Activated CD8-positive, alpha-beta memory T cell treated with anti-CD3 and anti-CD28 coated beads for 4 hours (primary cell): ENCODE measurements around the gene ADGRG6.
"Not testable (repeated sequence)": the region's sequence is repeated elsewhere in the genome, so short reads cannot be mapped to it uniquely, and the experiment has no call there.

Experiments used
- DNase-seq, 2 donors: peaks; one replicate each; pipeline ENCODE4 v3.0.0-alpha.2; 2020; ENCODE audit warnings: low read depth in 2 of 2

The ADGRG6 gene

GRCh38 chr6:142443102-142443501, 141.3 kb downstream of the ADGRG6 start:
- DNase-seq = no peak

GRCh38 chr6:142443532-142443931, 141.7 kb downstream of the ADGRG6 start:
- DNase-seq = no peak

GRCh38 chr6:142444376-142444775, 142.6 kb downstream of the ADGRG6 start:
- no peak for DNase-seq

- DNase-seq = no peak
These were observed 143.1 kb downstream of the ADGRG6 start for GRCh38 chr6:142444881-142445301.

- no peak for DNase-seq
These were observed 144.4 kb downstream of the ADGRG6 start for GRCh38 chr6:142446168-142446567.

GRCh38 chr6:142446576-142446975, 144.8 kb downstream of the ADGRG6 start:
- DNase-seq = no peak

GRCh38 chr6:142448091-142448729, 146.4 kb downstream of the ADGRG6 start:
- no peak for DNase-seq

GRCh38 chr6:142450856-142451255, 149.0 kb downstream of the ADGRG6 start:
- not testable (repeated sequence) for DNase-seq

- DNase-seq = no peak
These were observed 151.2 kb downstream of the ADGRG6 start for GRCh38 chr6:142452993-142453392.

GRCh38 chr6:142454196-142454595, 152.4 kb downstream of the ADGRG6 start:
- not testable (repeated sequence) for DNase-seq

GRCh38 chr6:142454848-142455247, 153.0 kb downstream of the ADGRG6 start:
- not testable (repeated sequence) for DNase-seq

GRCh38 chr6:142455957-142456589, 154.3 kb downstream of the ADGRG6 start:
- DNase-seq = no peak

- DNase-seq = no peak
These were observed 156.0 kb downstream of the ADGRG6 start for GRCh38 chr6:142457638-142458406.

- no peak for DNase-seq
These were observed 157.0 kb downstream of the ADGRG6 start for GRCh38 chr6:142458836-142459235.

GRCh38 chr6:142459271-142459670, 157.5 kb downstream of the ADGRG6 start:
- no peak for DNase-seq

- DNase-seq = no peak
These were observed 160.5 kb downstream of the ADGRG6 start for GRCh38 chr6:142462260-142462659.

GRCh38 chr6:142463988-142464387, 162.2 kb downstream of the ADGRG6 start:
- no peak for DNase-seq

GRCh38 chr6:142469220-142469619, 167.4 kb downstream of the ADGRG6 start:
- no peak for DNase-seq

GRCh38 chr6:142470421-142470820, 168.6 kb downstream of the ADGRG6 start:
- DNase-seq = no peak

GRCh38 chr6:142474531-142475289, 172.9 kb downstream of the ADGRG6 start:
- no peak for DNase-seq

- DNase-seq = no peak
These were observed 174.6 kb downstream of the ADGRG6 start for GRCh38 chr6:142476452-142476851.

GRCh38 chr6:142478117-142478516, 176.3 kb downstream of the ADGRG6 start:
- peak in 1 of 2 donors; percentile 2 for DNase-seq
